Uterus (tissue), 4 donors: ENCODE measurements around the gene RESP18. TPM values are rescaled to one million over a fixed set of nuclear protein-coding genes. Genes with fewer than 3 reads are reported as not detected.

Experiments used
- DNase-seq, 2 donors: peaks; one replicate each; pipeline ENCODE4 v3.0.0-alpha.2; 2019 to 2020
- H3K27ac ChIP-seq, 2 donors: fragments of 200-600 bp; sonication (generic); 1 replicate in 1 of 2; 2 replicates in 1 of 2; pipeline ENCODE4 v1.5.1; 2016 to 2018
- H3K27me3 ChIP-seq, 2 donors: fragments of 200-600 bp; sonication (generic); one replicate each; pipeline ENCODE4 v1.5.1; 2018 to 2019; ENCODE audit warnings: control low read depth in 1 of 2
- H3K36me3 ChIP-seq, 2 donors: fragments of 200-600 bp; sonication (generic); one replicate each; pipeline ENCODE4 v1.5.1; 2019; ENCODE audit warnings: control low read depth in 1 of 2
- H3K4me1 ChIP-seq, 2 donors: fragments of 200-600 bp; sonication (generic); one replicate each; pipeline ENCODE4 v1.5.1; 2018 to 2019; ENCODE audit warnings: control low read depth in 1 of 2
- H3K4me3 ChIP-seq, 2 donors: fragments of 200-600 bp; sonication (generic); 1 replicate in 1 of 2; 2 replicates in 1 of 2; pipeline ENCODE4 v1.5.1; 2018 to 2019; ENCODE audit warnings: mild to moderate bottlenecking in 1 of 2
- H3K9me3 ChIP-seq, 2 donors: fragments of 200-600 bp; sonication (generic); one replicate each; pipeline ENCODE4 v1.5.1; 2019; ENCODE audit warnings: control low read depth in 1 of 2
- POLR2A ChIP-seq, 2 donors: fragments of 450-650 bp; IDR thresholded peaks; one replicate each; pipeline ENCODE4 v1.6.1; 2016; ENCODE audit warnings: antibody characterized with exemption in 2 of 2, mild to moderate bottlenecking in 1 of 2, moderate library complexity in 1 of 2
- intact Hi-C: fragments of 100-400 bp; cut with DNase I; formaldehyde crosslinking; loops from one replicate; pipeline ENCODE4 v1.15.1; 2023; ENCODE audit warnings: low total_unique reads
- total RNA-seq, 4 donors: library from RNA; depleted of rRNA in 3 of 4; stranded (reverse); fragments of >200 nt in 3 of 4; gene quantifications; one replicate each; pipeline versions ENCODE4 v1.1.0 to v1.2.4, GENCODE V29; 2014 to 2023
- TF ChIP-seq, protein P1 (sequence below), 4 experiments: fragments of 200-600 bp in 2 of 4; fragments of 450-650 bp in 2 of 4; sonication (generic) in 2 of 4; IDR thresholded peaks; one replicate each; pipeline ENCODE4 v1.5.1; 2016 to 2019; ENCODE audit warnings: antibody characterized with exemption in 4 of 4, mild to moderate bottlenecking in 2 of 4, moderate library complexity in 1 of 4
- donor health status: DM: yes; HTN: yes; CAD: no.

RESP18 gene
- total RNA-seq, 4 donors from 2014 or later, result not detected

GRCh38 chr2:219285894-219286425 lies 46.6 kb downstream of the RESP18 start:
- peaks cover 4 to 8% of the 10 kb centered on the region in 2 donors for H3K4me1 ChIP-seq
- intact Hi-C loops, result no loop called here
- no peak overlapping the region for H3K4me3 ChIP-seq
- no peaks in the 10 kb centered on the region for H3K9me3 ChIP-seq
- peak; percentile 68 to 82 for DNase-seq
- TF ChIP-seq POLR2A (IDR thresholded peaks at IDR 0.05), result no peak
- TF ChIP-seq, protein P1, sequence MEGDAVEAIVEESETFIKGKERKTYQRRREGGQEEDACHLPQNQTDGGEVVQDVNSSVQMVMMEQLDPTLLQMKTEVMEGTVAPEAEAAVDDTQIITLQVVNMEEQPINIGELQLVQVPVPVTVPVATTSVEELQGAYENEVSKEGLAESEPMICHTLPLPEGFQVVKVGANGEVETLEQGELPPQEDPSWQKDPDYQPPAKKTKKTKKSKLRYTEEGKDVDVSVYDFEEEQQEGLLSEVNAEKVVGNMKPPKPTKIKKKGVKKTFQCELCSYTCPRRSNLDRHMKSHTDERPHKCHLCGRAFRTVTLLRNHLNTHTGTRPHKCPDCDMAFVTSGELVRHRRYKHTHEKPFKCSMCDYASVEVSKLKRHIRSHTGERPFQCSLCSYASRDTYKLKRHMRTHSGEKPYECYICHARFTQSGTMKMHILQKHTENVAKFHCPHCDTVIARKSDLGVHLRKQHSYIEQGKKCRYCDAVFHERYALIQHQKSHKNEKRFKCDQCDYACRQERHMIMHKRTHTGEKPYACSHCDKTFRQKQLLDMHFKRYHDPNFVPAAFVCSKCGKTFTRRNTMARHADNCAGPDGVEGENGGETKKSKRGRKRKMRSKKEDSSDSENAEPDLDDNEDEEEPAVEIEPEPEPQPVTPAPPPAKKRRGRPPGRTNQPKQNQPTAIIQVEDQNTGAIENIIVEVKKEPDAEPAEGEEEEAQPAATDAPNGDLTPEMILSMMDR (IDR thresholded peaks at IDR 0.05), result no peak
- H3K27me3 ChIP-seq, result no peaks in the 10 kb centered on the region
- H3K27ac ChIP-seq, result peak overlapping the region; percentile 82 to 95
- H3K36me3 ChIP-seq, result no peaks in the 10 kb centered on the region

- peak overlapping the region; percentile 82 to 95 for H3K27ac ChIP-seq
- H3K4me3 ChIP-seq, result no peak overlapping the region
- peaks cover 4 to 8% of the 10 kb centered on the region in 2 donors for H3K4me1 ChIP-seq
These were observed 47.2 kb downstream of the RESP18 start for GRCh38 chr2:219285373-219285735.

DNA sequence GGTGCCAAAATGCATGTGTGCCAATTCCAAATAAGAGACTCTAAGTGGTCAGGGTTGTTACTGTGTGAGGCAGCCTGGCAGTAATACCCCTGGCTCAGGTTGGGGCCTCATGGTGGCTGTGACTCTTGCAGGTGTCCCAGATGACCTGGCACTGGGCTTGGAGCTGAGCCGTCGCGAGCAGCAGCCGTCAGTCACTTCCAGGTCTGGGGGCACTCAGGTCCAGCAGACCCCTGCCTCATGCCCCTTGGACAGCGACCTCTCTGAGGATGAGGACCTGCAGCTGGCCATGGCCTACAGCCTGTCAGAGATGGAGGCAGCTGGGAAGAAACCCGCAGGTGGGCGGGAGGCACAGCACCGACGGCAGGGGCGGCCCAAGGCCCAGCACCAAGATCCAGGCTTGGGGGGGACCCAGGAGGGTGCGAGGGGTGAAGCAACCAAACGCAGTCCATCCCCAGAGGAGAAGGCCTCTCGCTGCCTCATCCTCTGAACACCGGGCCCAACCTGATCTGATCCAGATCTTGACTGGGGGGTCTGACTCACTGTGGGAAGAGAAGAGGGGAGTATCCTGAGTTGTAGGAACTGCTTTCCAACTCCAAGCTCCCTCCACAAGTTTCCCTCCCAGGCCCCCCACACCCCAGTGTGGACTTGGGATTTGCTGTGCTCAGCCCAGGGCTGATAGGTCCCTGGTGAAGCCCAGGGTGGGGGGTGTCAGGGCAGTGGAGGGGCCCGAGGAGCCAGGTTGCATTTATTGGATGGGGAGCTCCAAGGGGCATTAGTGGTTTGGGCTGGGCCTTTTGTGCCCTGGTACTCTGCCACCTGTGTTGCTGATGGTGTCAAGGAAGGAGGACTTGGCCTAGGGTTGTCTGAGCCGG lies 47.8 kb downstream of the RESP18 start:
- H3K27ac ChIP-seq, result peak overlapping the region; percentile 82 to 95
- no peaks in the 10 kb centered on the region for H3K36me3 ChIP-seq
- no peak for DNase-seq
- no peaks in the 10 kb centered on the region for H3K27me3 ChIP-seq
- H3K4me1 ChIP-seq, result peaks cover under 1 to 4% of the 10 kb centered on the region in 2 donors
- TF ChIP-seq, protein P1 (IDR thresholded peaks at IDR 0.05), result no peak
- TF ChIP-seq POLR2A (IDR thresholded peaks at IDR 0.05), result no peak
- intact Hi-C loops, result no loop called here
- no peaks in the 10 kb centered on the region for H3K9me3 ChIP-seq
- H3K4me3 ChIP-seq, result no peak overlapping the region

More at GRCh38 chr2:219285373-219285735, 47.2 kb downstream of the RESP18 start:
- Histone ChIP-seq H3K36me3 (no peaks in the 10 kb centered on the region), H3K9me3 (no peaks in the 10 kb centered on the region), H3K27me3 (no peaks in the 10 kb centered on the region)
- no peak for TF ChIP-seq POLR2A (IDR thresholded peaks at IDR 0.05)
- TF ChIP-seq, protein P1 (IDR thresholded peaks at IDR 0.05), result no peak
- DNase-seq, result no peak
- intact Hi-C loops, result no loop called here

GRCh38 chr2:219282943-219283581 lies 49.5 kb downstream of the RESP18 start:
- Histone ChIP-seq H3K9me3 (no peaks in the 10 kb centered on the region), H3K4me3 (no peak overlapping the region), H3K27me3 (no peaks in the 10 kb centered on the region), H3K36me3 (no peaks in the 10 kb centered on the region), H3K4me1 (peaks cover 6% of the 10 kb centered on the region in 2 donors), H3K27ac (peak overlapping the region; percentile 40 to 42)
- TF ChIP-seq, protein P1 (IDR thresholded peaks at IDR 0.05), result no peak
- no peak for TF ChIP-seq POLR2A (IDR thresholded peaks at IDR 0.05)
- intact Hi-C loops, result no loop called here
- DNase-seq, result no peak

- Histone ChIP-seq H3K9me3 (no peaks in the 10 kb centered on the region), H3K4me1 (peaks cover 8 to 10% of the 10 kb centered on the region in 2 donors), H3K27me3 (no peaks in the 10 kb centered on the region), H3K4me3 (no peak overlapping the region), H3K27ac (peak overlapping the region; percentile 40 to 42), H3K36me3 (no peaks in the 10 kb centered on the region)
- intact Hi-C loops, result no loop called here
- no peak for TF ChIP-seq POLR2A (IDR thresholded peaks at IDR 0.05)
- TF ChIP-seq, protein P1 (IDR thresholded peaks at IDR 0.05), result no peak
- no peak for DNase-seq
These were observed 50.2 kb downstream of the RESP18 start for GRCh38 chr2:219282375-219282774.
